GM12878 (cell line): ENCODE data around the gene TMEM40. TPM values are rescaled to one million over a fixed set of nuclear protein-coding genes. Genes with fewer than 3 reads are reported as not detected.

Source experiments
- BCL11A ChIP-seq: IDR thresholded peaks from 2 replicates; pipeline ENCODE4 v1.6.1; 2011; ENCODE audit warnings: low read depth, low read length
- CBX5 ChIP-seq: sonication (generic); IDR thresholded peaks from 2 replicates; pipeline ENCODE4 v1.6.1; 2016; ENCODE audit warnings: low read depth, moderate library complexity, mild to moderate bottlenecking, inconsistent platforms
- IKZF1 ChIP-seq: fragments of 450-650 bp; conservative IDR thresholded peaks from 2 replicates; pipeline ENCODE4 v1.6.1; 2017; ENCODE audit warnings: antibody characterized with exemption, mild to moderate bottlenecking
- KLF5 ChIP-seq: fragments of 450-650 bp; IDR thresholded peaks from 2 replicates; pipeline ENCODE4 v1.6.1; 2014; ENCODE audit warnings: mild to moderate bottlenecking; ENCODE audit not compliant: partially characterized antibody
- MTA2 ChIP-seq: fragments of 450-650 bp; IDR thresholded peaks from 2 replicates; pipeline ENCODE4 v1.6.1; 2016; ENCODE audit warnings: low read depth, mild to moderate bottlenecking, moderate library complexity
- NFXL1 ChIP-seq: fragments of 450-650 bp; IDR thresholded peaks from 2 replicates; pipeline ENCODE4 v1.6.1; 2017; ENCODE audit warnings: antibody characterized with exemption, mild to moderate bottlenecking, borderline replicate concordance
- NR2C2 ChIP-seq: IDR thresholded peaks from 2 replicates; pipeline ENCODE4 v1.6.1; 2011; ENCODE audit warnings: borderline replicate concordance, low read depth; ENCODE audit not compliant: control insufficient read depth, insufficient read length
- PML ChIP-seq: IDR thresholded peaks from 2 replicates; pipeline ENCODE4 v1.6.1; 2012; ENCODE audit warnings: low read length, inconsistent platforms
- POLR2AphosphoS5 ChIP-seq: IDR thresholded peaks from 2 replicates; pipeline ENCODE4 v1.6.1; 2011; ENCODE audit warnings: mild to moderate bottlenecking, low read length, inconsistent platforms
- RAD21 ChIP-seq: IDR thresholded peaks from 2 replicates; pipeline ENCODE4 v1.6.1; 2011; ENCODE audit warnings: mild to moderate bottlenecking, low read depth, low read length, moderate library complexity; ENCODE audit not compliant: insufficient read depth
- SMAD1 ChIP-seq: fragments of 450-650 bp; IDR thresholded peaks from 2 replicates; pipeline ENCODE4 v1.6.1; 2018; ENCODE audit warnings: mild to moderate bottlenecking, low read depth; ENCODE audit not compliant: partially characterized antibody
- SMARCA5 ChIP-seq: fragments of 450-650 bp; IDR thresholded peaks from 2 replicates; pipeline ENCODE4 v1.6.1; 2017; ENCODE audit warnings: mild to moderate bottlenecking
- SMC3 ChIP-seq: IDR thresholded peaks from 2 replicates; pipeline ENCODE4 v1.6.1; 2011; ENCODE audit warnings: low read length, improper control_type of control experiment, borderline replicate concordance
- SP1 ChIP-seq: IDR thresholded peaks from one replicate; pipeline ENCODE4 v1.6.1; 2011; ENCODE audit warnings: low read depth, low read length
- TCF12 ChIP-seq: IDR thresholded peaks from 2 replicates; pipeline ENCODE4 v1.6.1; 2011; ENCODE audit warnings: low read depth, mild to moderate bottlenecking, low read length
- YY1 ChIP-seq: IDR thresholded peaks from 2 replicates; pipeline ENCODE4 v1.6.1; 2011; ENCODE audit warnings: low read depth, mild to moderate bottlenecking, low read length
- polyA plus RNA-seq, 11 experiments: library from polyadenylated mRNA; depleted of rRNA in 4 of 11; unstranded in 6 of 11; stranded (reverse) in 5 of 11; fragments of >200 nt; fragmentation: Nextera tagmentation in 4 of 11; fragmentation: Illumina TruSeq in 1 of 11; extraction: Ambion mirVana in 4 of 11; extraction: Trizol in 1 of 11; gene quantifications; 1 replicate in 1 of 11; 2 replicates in 10 of 11; pipeline versions ENCODE4 v1.2.1 to v1.2.3, GENCODE V29; 2011 to 2016; ENCODE audit warnings: inconsistent platforms in 2 of 11, missing spikeins in 2 of 11, low read depth in 1 of 11
- total RNA-seq, 4 experiments: library from RNA; depleted of rRNA in 3 of 4; stranded (reverse); fragments of >200 nt in 3 of 4; fragmentation: Illumina TruSeq in 1 of 4; extraction: Trizol in 1 of 4; gene quantifications; 2 replicates each; pipeline versions ENCODE4 v1.2.1 to v1.2.3, GENCODE V29; 2013 to 2021
- TF ChIP-seq, protein P1 (sequence below): fragments of 450-650 bp; IDR thresholded peaks from 2 replicates; pipeline ENCODE4 v1.6.1; 2017; ENCODE audit warnings: mild to moderate bottlenecking, moderate library complexity
- TF ChIP-seq, protein P2 (sequence below): fragments of 450-650 bp; IDR thresholded peaks from 2 replicates; pipeline ENCODE4 v1.6.1; 2017; ENCODE audit warnings: borderline replicate concordance
- TF ChIP-seq, protein P3 (sequence below): fragments of 450-650 bp; IDR thresholded peaks from 2 replicates; pipeline ENCODE4 v1.6.1; 2017; ENCODE audit warnings: mild to moderate bottlenecking
- TF ChIP-seq, protein P4 (sequence below): IDR thresholded peaks from 2 replicates; pipeline ENCODE4 v1.6.1; 2011; ENCODE audit warnings: borderline replicate concordance, low read depth, mild to moderate bottlenecking, moderate library complexity, mixed read lengths, low read length; ENCODE audit not compliant: insufficient read depth; ENCODE audit errors: extremely low read length
- TF ChIP-seq, protein P5 (sequence below): fragments of 450-650 bp; IDR thresholded peaks from 2 replicates; pipeline ENCODE4 v1.6.1; 2016; ENCODE audit warnings: mild to moderate bottlenecking

The TMEM40 gene
- total and polyA plus RNA-seq, 10 of the 15 experiments (the other 5 are each of a cell fraction or from before 2014, with no cell fraction given): 0.10 to 0.46 (median 0.27) TPM; not detected in 3

DNA sequence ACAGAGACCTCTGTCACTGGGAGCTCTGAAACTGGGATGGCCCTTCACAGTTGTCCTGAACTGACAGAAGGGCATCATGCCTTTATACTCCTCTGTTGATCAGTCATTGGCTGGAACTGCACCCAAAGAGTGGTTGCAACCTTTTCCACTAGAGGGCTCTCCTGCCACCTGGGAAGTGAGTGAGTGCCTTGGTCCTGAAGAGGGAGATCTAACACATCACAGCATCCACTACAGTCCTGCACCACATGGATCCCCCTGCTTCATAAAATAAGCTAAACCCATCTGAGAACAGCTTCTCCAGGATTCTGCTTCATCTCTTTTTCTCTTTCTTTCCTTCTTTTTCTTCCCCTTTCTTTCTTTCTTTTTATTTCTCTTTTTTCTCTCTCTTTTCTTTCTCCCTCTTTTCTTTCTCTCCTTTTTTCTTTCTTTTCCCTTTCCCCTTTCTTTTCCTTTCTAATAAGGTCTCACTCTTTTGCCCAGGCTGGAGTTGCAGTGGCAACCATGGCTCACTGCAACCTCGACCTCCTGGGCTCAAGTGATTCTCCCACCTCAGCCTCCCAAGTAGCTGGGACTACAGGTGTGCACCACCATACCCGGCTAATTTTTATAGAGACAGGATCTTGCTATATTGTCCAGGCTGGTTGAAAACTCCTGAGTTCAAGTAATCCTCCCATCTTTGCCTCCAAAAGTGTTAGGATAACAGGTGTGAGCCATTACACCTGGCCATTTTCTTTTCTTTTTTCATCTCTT, 52.4 kb downstream of the TMEM40 start (continued):
- TF ChIP-seq, protein P1, sequence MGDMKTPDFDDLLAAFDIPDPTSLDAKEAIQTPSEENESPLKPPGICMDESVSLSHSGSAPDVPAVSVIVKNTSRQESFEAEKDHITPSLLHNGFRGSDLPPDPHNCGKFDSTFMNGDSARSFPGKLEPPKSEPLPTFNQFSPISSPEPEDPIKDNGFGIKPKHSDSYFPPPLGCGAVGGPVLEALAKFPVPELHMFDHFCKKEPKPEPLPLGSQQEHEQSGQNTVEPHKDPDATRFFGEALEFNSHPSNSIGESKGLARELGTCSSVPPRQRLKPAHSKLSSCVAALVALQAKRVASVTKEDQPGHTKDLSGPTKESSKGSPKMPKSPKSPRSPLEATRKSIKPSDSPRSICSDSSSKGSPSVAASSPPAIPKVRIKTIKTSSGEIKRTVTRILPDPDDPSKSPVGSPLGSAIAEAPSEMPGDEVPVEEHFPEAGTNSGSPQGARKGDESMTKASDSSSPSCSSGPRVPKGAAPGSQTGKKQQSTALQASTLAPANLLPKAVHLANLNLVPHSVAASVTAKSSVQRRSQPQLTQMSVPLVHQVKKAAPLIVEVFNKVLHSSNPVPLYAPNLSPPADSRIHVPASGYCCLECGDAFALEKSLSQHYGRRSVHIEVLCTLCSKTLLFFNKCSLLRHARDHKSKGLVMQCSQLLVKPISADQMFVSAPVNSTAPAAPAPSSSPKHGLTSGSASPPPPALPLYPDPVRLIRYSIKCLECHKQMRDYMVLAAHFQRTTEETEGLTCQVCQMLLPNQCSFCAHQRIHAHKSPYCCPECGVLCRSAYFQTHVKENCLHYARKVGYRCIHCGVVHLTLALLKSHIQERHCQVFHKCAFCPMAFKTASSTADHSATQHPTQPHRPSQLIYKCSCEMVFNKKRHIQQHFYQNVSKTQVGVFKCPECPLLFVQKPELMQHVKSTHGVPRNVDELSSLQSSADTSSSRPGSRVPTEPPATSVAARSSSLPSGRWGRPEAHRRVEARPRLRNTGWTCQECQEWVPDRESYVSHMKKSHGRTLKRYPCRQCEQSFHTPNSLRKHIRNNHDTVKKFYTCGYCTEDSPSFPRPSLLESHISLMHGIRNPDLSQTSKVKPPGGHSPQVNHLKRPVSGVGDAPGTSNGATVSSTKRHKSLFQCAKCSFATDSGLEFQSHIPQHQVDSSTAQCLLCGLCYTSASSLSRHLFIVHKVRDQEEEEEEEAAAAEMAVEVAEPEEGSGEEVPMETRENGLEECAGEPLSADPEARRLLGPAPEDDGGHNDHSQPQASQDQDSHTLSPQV: no peak
- peak; percentile 73 for TF ChIP-seq RAD21
- TF ChIP-seq, protein P2, sequence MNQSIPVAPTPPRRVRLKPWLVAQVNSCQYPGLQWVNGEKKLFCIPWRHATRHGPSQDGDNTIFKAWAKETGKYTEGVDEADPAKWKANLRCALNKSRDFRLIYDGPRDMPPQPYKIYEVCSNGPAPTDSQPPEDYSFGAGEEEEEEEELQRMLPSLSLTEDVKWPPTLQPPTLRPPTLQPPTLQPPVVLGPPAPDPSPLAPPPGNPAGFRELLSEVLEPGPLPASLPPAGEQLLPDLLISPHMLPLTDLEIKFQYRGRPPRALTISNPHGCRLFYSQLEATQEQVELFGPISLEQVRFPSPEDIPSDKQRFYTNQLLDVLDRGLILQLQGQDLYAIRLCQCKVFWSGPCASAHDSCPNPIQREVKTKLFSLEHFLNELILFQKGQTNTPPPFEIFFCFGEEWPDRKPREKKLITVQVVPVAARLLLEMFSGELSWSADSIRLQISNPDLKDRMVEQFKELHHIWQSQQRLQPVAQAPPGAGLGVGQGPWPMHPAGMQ: no peak
- no peak for TF ChIP-seq KLF5
- 0 out of 2 replicates have a peak, but pooled peaks have one; percentile 58 for TF ChIP-seq SMARCA5
- TF ChIP-seq POLR2AphosphoS5: no peak
- no peak for TF ChIP-seq NFXL1
- TF ChIP-seq SP1: no peak
- TF ChIP-seq, protein P3, sequence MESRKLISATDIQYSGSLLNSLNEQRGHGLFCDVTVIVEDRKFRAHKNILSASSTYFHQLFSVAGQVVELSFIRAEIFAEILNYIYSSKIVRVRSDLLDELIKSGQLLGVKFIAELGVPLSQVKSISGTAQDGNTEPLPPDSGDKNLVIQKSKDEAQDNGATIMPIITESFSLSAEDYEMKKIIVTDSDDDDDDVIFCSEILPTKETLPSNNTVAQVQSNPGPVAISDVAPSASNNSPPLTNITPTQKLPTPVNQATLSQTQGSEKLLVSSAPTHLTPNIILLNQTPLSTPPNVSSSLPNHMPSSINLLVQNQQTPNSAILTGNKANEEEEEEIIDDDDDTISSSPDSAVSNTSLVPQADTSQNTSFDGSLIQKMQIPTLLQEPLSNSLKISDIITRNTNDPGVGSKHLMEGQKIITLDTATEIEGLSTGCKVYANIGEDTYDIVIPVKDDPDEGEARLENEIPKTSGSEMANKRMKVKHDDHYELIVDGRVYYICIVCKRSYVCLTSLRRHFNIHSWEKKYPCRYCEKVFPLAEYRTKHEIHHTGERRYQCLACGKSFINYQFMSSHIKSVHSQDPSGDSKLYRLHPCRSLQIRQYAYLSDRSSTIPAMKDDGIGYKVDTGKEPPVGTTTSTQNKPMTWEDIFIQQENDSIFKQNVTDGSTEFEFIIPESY: no peak
- no peak for TF ChIP-seq SMAD1
- no peak for TF ChIP-seq NR2C2
- TF ChIP-seq, protein P4, sequence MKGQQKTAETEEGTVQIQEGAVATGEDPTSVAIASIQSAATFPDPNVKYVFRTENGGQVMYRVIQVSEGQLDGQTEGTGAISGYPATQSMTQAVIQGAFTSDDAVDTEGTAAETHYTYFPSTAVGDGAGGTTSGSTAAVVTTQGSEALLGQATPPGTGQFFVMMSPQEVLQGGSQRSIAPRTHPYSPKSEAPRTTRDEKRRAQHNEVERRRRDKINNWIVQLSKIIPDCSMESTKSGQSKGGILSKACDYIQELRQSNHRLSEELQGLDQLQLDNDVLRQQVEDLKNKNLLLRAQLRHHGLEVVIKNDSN: no peak
- TF ChIP-seq IKZF1: no peak
- TF ChIP-seq MTA2: no peak
- TF ChIP-seq SMC3: peak; percentile 75
- TF ChIP-seq, protein P5, sequence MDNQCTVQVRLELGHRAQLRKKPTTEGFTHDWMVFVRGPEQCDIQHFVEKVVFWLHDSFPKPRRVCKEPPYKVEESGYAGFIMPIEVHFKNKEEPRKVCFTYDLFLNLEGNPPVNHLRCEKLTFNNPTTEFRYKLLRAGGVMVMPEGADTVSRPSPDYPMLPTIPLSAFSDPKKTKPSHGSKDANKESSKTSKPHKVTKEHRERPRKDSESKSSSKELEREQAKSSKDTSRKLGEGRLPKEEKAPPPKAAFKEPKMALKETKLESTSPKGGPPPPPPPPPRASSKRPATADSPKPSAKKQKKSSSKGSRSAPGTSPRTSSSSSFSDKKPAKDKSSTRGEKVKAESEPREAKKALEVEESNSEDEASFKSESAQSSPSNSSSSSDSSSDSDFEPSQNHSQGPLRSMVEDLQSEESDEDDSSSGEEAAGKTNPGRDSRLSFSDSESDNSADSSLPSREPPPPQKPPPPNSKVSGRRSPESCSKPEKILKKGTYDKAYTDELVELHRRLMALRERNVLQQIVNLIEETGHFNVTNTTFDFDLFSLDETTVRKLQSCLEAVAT: 0 out of 2 replicates have a peak, but pooled peaks have one; percentile 24
- no peak for TF ChIP-seq CBX5
- TF ChIP-seq BCL11A: no peak
- TF ChIP-seq YY1: peak; percentile 59; the same call in 1 of the 2 replicates
- TF ChIP-seq TCF12: no peak
- TF ChIP-seq PML: no peak
